Brain microvascular endothelial cell (primary cell): ENCODE data around the gene CNTLN.
A peak's percentile ranks its signal among the peaks of the same experiment; 100 is the strongest.
"Not testable (repeated sequence)": the region's sequence is repeated elsewhere in the genome, so short reads cannot be mapped to it uniquely, and the experiment has no call there.

Experiments
- DNase-seq: peaks from one replicate; pipeline ENCODE4 v3.0.0-alpha.2; 2020
- H3K27ac ChIP-seq: fragments of 250-450 bp; sonication (Bioruptor Pico); 2 replicates; pipeline ENCODE4 v1.5.1; 2020; ENCODE audit warnings: mild to moderate bottlenecking, moderate library complexity
- H3K27me3 ChIP-seq: fragments of 250-450 bp; sonication (Bioruptor Pico); replicated peaks from 2 replicates; pipeline ENCODE4 v1.5.1; 2020; ENCODE audit warnings: mild to moderate bottlenecking
- H3K36me3 ChIP-seq: fragments of 250-450 bp; sonication (Bioruptor Pico); replicated peaks from 2 replicates; pipeline ENCODE4 v1.5.1; 2020; ENCODE audit warnings: mild to moderate bottlenecking
- H3K4me3 ChIP-seq: 2 replicates; pipeline ENCODE4 v1.5.1; 2011; ENCODE audit warnings: low read depth, mild to moderate bottlenecking, control low read depth, low read length, moderate library complexity
- CTCF ChIP-seq: IDR thresholded peaks from 2 replicates; pipeline ENCODE4 v1.5.1; 2011; ENCODE audit warnings: low read depth, mild to moderate bottlenecking, moderate library complexity, low read length, control low read depth, inconsistent platforms; ENCODE audit errors: missing control alignments
- in situ Hi-C: cut with HindIII; loops from 2 replicates; pipeline ENCODE4 v1.10.0; 2017; ENCODE audit warnings: low sequenced_read_pairs, low pct_ligation_motif_present

The CNTLN gene

GRCh38 chr9:17387565-17387964 is 252.7 kb downstream of the CNTLN start:
- in situ Hi-C loops, result no loop called here
- no peak for TF ChIP-seq CTCF
- H3K27me3 ChIP-seq, result no peaks in the 10 kb centered on the region
- H3K27ac ChIP-seq, result no peak overlapping the region
- no peak for DNase-seq
- no peaks in the 10 kb centered on the region for H3K36me3 ChIP-seq
- H3K4me3 ChIP-seq, result no peak overlapping the region

- Histone ChIP-seq H3K36me3 (no peaks in the 10 kb centered on the region), H3K27me3 (no peaks in the 10 kb centered on the region), H3K27ac (no peak overlapping the region), H3K4me3 (no peak overlapping the region)
- in situ Hi-C loops, result no loop called here
- DNase-seq, result no peak
- no peak for TF ChIP-seq CTCF
These were observed 254.2 kb downstream of the CNTLN start for GRCh38 chr9:17389026-17389425.

GRCh38 chr9:17394881-17395510 is 260.2 kb downstream of the CNTLN start:
- in situ Hi-C loops, result no loop called here
- H3K27ac ChIP-seq, result no peak overlapping the region
- no peaks in the 10 kb centered on the region for H3K36me3 ChIP-seq
- no peaks in the 10 kb centered on the region for H3K27me3 ChIP-seq
- no peak for DNase-seq
- TF ChIP-seq CTCF, result no peak
- H3K4me3 ChIP-seq, result no peak overlapping the region

GRCh38 chr9:17397166-17397728 is 262.4 kb downstream of the CNTLN start:
- DNase-seq, in situ Hi-C loops, H3K4me3 ChIP-seq, H3K36me3 ChIP-seq, H3K27ac ChIP-seq, H3K27me3 ChIP-seq: not testable (repeated sequence)

- Histone ChIP-seq H3K4me3 (no peak overlapping the region), H3K27me3 (no peaks in the 10 kb centered on the region), H3K27ac (no peak overlapping the region), H3K36me3 (no peaks in the 10 kb centered on the region)
- TF ChIP-seq CTCF, result no peak
- in situ Hi-C loops, result no loop called here
- DNase-seq, result no peak
These were observed 263.5 kb downstream of the CNTLN start for GRCh38 chr9:17398350-17398749.

- in situ Hi-C loops, result no loop called here
- TF ChIP-seq CTCF, result no peak
- DNase-seq, result peak; percentile 14
- no peak overlapping the region for H3K4me3 ChIP-seq
- no peaks in the 10 kb centered on the region for H3K27me3 ChIP-seq
- no peak overlapping the region for H3K27ac ChIP-seq
- no peaks in the 10 kb centered on the region for H3K36me3 ChIP-seq
These were observed 267.0 kb downstream of the CNTLN start for GRCh38 chr9:17401858-17402257.
